GM18858 (cell line): ENCODE data around the gene CCDC63.
A peak's percentile ranks its signal among the peaks of the same experiment; 100 is the strongest.

Source experiments
- ATAC-seq: cut with Tn5 transposase; IDR thresholded peaks from one replicate; pipeline ENCODE4 v1.9.1; 2021; ENCODE audit not compliant: unreplicated experiment

The CCDC63 gene

GRCh38 chr12:110880651-110881050, 33.9 kb downstream of the CCDC63 start:
- ATAC-seq: no peak

GRCh38 chr12:110883251-110883650, 36.5 kb downstream of the CCDC63 start:
- ATAC-seq: no peak

- ATAC-seq: no peak
These were observed 38.5 kb downstream of the CCDC63 start for GRCh38 chr12:110885152-110885840.

GRCh38 chr12:110888256-110888991, 41.6 kb downstream of the CCDC63 start:
- no peak for ATAC-seq

DNA sequence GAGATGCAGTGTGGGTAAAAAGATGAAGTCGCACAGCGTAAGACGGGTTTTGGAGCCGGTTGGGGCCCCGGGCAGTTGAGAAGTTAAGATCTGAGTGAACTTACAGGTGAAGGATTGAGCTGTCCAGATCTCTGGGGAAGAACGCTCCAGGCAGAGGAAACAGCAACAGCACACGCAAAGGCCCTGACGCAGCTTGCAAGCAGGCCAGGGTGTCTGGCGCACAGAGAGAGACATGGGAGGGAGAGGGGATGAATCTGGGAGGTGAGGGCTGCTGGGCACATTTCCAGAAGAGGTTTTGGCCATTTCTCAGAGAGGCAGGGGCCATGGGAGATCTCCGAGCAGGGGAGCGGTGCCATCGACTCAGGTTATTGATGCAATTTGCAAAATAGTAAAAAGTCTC, 42.6 kb downstream of the CCDC63 start:
- ATAC-seq: no peak

DNA sequence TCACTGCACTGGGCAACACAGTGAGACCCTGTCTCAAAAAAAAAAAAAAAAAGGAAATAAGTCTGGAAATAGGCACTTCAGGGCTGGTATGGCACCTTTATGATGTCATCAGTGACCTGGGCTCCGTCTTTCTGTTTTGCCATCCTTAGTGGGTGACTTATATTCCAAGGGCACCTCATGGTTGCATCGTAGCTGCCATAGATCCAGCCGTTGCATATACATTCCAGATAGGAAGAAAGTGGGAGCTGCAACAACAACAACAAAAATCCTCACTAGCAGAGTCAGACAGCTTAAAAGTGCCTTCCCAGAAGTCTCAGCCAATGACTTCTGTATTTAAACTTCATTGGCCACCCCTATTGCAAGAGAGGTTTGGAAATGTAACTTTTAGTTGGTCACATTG, 47.2 kb downstream of the CCDC63 start:
- no peak for ATAC-seq

GRCh38 chr12:110896559-110896958, 49.8 kb downstream of the CCDC63 start:
- no peak for ATAC-seq

- ATAC-seq: no peak
These were observed 54.6 kb downstream of the CCDC63 start for GRCh38 chr12:110901401-110901800.

GRCh38 chr12:110903511-110903910, 56.7 kb downstream of the CCDC63 start:
- no peak for ATAC-seq

GRCh38 chr12:110906083-110906482, 59.3 kb downstream of the CCDC63 start:
- no peak for ATAC-seq

DNA sequence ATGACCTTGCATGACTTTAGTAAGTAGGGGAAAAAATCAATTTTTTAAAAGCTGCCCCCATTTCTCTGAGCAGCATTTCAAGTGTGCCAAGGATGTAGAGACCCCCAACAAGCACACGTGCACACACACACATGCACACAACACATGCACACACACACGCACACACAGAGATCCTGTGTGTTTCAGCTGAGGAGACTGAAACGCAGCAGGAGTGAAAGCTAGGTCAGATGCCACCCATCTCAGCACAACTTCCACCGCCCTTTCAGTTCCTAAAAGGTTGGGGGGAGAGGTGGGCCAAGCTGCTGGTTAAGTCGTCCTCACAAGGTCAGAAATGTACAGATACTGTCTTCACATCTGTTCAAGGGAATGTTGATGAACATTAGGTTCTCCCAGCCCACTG, 59.7 kb downstream of the CCDC63 start:
- ATAC-seq: no peak

- no peak for ATAC-seq
These were observed 60.2 kb downstream of the CCDC63 start for GRCh38 chr12:110906985-110907384.

- ATAC-seq: no peak
These were observed 60.8 kb downstream of the CCDC63 start for GRCh38 chr12:110907583-110907982.

DNA sequence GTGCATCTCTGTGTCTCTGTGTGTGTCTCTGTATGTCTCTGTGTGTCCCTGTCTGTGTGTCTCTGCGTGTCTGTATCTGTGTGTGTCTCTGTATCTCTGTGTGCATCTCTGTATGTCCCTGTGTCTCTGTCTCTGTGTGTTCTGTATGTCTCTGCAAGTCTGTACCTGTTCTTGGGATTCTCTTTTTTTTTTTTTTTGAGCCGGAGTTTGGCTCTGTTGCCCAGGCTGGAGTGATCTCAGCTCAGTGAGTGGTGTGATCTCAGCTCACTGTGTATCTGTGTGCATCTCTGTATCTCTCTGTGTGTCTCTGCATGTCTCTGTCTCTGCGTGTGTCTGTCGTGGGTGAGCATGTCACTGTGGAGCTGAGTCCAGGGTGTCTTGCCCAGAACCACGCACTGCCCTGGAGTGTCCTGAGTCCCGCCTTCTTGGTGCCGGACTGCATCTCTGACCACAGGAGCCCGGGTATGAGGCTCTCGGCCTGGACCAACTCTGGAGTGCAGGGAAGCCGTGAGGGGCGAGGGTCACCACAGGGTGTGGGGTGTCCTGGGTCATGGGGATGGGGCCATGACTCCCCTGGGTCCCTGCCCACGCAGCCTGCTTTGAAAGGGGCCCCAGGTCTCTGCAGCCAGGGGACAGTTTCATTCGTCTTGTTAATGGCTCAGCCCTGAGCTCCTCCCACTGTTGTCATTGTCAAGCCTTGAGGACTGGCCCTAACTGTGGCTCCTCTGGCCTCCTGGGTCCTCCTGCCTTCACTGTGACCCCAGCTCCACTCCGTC, 61.8 kb downstream of the CCDC63 start:
- ATAC-seq: no peak

- ATAC-seq: no peak
These were observed 65.5 kb downstream of the CCDC63 start for GRCh38 chr12:110912263-110912662.

DNA sequence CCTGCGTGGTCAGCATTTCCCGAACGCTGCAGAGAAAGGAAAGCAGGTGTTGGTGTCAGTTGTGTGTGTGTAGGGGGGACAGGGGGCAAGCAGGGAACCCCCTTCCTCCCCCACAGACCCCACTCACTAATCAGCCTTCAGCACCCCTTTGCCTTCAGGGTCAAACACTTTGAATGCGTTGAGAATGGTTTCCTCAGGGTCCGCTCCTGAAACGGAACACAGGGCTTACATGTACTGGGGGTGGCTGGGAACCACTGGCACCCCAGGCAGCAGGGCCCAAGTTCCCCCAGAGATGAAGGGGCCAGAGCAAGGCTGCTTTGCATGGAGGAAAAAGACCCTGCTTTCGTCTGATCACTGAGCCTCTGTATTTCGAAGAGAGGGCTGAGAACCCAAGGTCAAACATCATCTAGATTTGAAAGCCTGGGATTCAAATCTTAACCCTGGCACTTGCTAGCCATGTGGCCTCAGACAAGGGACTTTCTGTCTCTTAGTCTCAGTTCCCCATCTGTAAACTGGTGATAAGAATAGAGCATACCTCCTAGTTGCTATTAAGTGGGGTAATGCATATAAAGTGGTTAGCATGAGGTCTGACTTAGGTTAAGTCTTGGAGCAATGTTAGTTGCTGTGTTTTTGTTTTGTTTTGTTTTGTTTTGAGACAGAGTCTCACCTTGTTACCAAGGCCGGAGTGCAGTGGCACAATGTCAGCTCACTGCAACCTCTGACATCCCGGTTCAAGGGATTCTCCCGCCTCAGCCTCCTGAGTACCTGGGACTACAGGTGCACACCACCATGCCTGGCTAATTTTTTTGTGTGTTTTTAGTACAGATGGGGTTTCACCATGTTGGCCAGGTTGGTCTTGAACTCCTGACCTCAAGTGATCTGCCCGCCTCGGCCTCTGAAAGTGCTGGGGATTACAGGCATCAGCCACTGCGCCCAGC, 66.6 kb downstream of the CCDC63 start:
- peak; percentile 99 for ATAC-seq

DNA sequence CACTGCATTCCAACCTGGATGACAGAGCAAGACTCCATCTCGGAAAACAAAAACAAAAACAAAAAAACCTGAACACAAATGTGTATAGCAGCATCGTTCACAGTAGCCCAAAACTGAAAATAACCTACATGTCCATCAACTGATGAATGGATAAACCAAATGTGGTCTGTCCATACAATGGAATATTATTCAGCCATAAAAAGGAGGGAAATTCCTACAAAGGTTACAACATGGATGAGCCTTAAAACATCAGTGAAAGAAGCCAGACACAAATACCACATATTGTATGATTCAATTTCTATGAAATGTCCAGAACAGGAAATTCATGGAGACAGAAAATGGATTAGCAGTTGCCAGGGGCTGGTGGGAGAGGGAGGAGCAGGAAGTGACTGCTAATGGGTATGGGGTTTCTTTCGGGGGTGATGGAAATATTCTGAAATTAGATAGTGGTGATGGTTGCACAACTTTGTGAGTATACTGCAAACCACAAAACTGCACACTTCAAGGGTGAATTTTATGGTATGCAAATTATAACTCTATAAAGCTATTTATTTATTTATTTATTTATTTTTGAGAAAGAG, 69.6 kb downstream of the CCDC63 start:
- ATAC-seq: no peak

DNA sequence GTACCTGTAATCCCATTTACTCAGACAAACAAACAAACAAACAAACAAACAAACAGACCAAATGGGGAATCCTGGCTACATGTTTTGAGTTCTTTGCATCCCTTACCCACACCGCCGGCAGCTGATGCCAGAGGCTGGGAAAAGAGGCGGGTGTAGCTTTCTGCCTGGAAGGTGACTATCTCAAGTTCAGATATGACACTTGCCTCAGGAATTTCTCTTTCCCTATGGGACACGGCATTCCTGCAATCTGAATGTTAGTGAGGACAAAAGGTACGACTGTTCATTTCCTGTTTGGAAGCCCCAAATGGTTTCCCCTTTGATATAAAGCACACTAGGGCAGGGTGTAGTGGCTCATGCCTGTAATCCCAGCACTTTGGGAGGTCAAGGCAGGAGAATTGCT, 70.7 kb downstream of the CCDC63 start:
- ATAC-seq: no peak

GRCh38 chr12:110917961-110918360, 71.2 kb downstream of the CCDC63 start:
- no peak for ATAC-seq

GRCh38 chr12:110919720-110920119, 72.9 kb downstream of the CCDC63 start:
- ATAC-seq: no peak
